ENCODE results near the gene FHOD3.

The FHOD3 gene

GRCh38 chr18:36296650-36297416 lies 680 bp upstream of the FHOD3 start:
- no peak for DNase-seq (ENCODE audit: low read depth)

GRCh38 chr18:36298126-36298741 lies 721 bp downstream of the FHOD3 start:
- no peak for DNase-seq (ENCODE audit: low read depth)

GRCh38 chr18:36299015-36299414 lies 1.5 kb downstream of the FHOD3 start:
- DNase-seq (ENCODE audit: low read depth), result no peak

GRCh38 chr18:36300211-36300610 lies 2.7 kb downstream of the FHOD3 start:
- DNase-seq (ENCODE audit: low read depth), result no peak

GRCh38 chr18:36301884-36302283 lies 4.4 kb downstream of the FHOD3 start:
- DNase-seq (ENCODE audit: low read depth), result no peak

GRCh38 chr18:36302676-36303075 lies 5.2 kb downstream of the FHOD3 start:
- DNase-seq (ENCODE audit: low read depth), result no peak

GRCh38 chr18:36303211-36303844 lies 5.8 kb downstream of the FHOD3 start:
- no peak for DNase-seq (ENCODE audit: low read depth)

- no peak for DNase-seq (ENCODE audit: low read depth)
Observed at GRCh38 chr18:36304723-36305122, 7.2 kb downstream of the FHOD3 start.

- DNase-seq (ENCODE audit: low read depth), result no peak
Observed at GRCh38 chr18:36305375-36305774, 7.9 kb downstream of the FHOD3 start.

GRCh38 chr18:36307513-36307912 lies 10.0 kb downstream of the FHOD3 start:
- no peak for DNase-seq (ENCODE audit: low read depth)

- DNase-seq (ENCODE audit: low read depth), result no peak
Observed at GRCh38 chr18:36308711-36309435, 11.4 kb downstream of the FHOD3 start.

- no peak for DNase-seq (ENCODE audit: low read depth)
Observed at GRCh38 chr18:36309436-36310391, 12.2 kb downstream of the FHOD3 start.

- DNase-seq (ENCODE audit: low read depth), result no peak
Observed at GRCh38 chr18:36311026-36311570, 13.6 kb downstream of the FHOD3 start.

- DNase-seq (ENCODE audit: low read depth), result no peak
Observed at GRCh38 chr18:36312806-36313395, 15.4 kb downstream of the FHOD3 start.

GRCh38 chr18:36314098-36314497 lies 16.6 kb downstream of the FHOD3 start:
- no peak for DNase-seq (ENCODE audit: low read depth)

GRCh38 chr18:36314754-36315153 lies 17.2 kb downstream of the FHOD3 start:
- no peak for DNase-seq (ENCODE audit: low read depth)

GRCh38 chr18:36315736-36316135 lies 18.2 kb downstream of the FHOD3 start:
- DNase-seq (ENCODE audit: low read depth), result no peak

- DNase-seq (ENCODE audit: low read depth), result no peak
Observed at GRCh38 chr18:36316246-36316645, 18.7 kb downstream of the FHOD3 start.

- DNase-seq (ENCODE audit: low read depth), result no peak
Observed at GRCh38 chr18:36321658-36322407, 24.3 kb downstream of the FHOD3 start.

- no peak for DNase-seq (ENCODE audit: low read depth)
Observed at GRCh38 chr18:36322408-36322728, 24.9 kb downstream of the FHOD3 start.

Measured in stimulated activated CD8-positive, alpha-beta memory T cell treated with anti-CD3 and anti-CD28 coated beads, Interleukin-12 subunit alpha, Interleukin-12 subunit beta, amount 100 ng/mL, for 4 hours (primary cell).